GM12875 (cell line): ENCODE results near the gene NMUR2.

Experiments
- H3K4me3 ChIP-seq: one replicate; pipeline ENCODE4 v1.5.1; 2011; ENCODE audit warnings: low read depth, low read length, control low read depth
- TF ChIP-seq, protein P1 (sequence below): IDR thresholded peaks from 2 replicates; pipeline ENCODE4 v1.5.1; 2011; ENCODE audit warnings: low read depth, mild to moderate bottlenecking, control low read depth, inconsistent platforms, low read length, moderate library complexity, borderline replicate concordance; ENCODE audit not compliant: insufficient read depth

The NMUR2 gene

DNA sequence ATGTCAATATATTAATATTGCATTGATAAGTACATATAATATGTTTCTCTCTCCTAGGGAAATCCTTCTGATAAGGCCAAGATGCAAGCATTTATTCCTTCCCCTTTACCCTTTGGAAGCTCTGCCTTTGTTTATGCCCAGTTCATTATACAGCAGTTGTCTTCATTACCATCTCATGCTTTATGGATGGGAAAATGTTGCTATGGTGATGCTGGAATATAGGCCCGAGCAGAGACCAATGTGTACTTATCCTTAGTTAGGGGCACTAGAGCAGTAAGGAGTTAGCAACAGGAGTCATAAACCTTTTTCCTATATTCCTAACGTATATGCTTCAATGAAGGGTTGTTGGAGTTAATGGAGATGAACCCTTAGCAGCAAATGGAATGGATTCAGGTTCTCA is 19.4 kb upstream of the NMUR2 start:
- TF ChIP-seq, protein P1, sequence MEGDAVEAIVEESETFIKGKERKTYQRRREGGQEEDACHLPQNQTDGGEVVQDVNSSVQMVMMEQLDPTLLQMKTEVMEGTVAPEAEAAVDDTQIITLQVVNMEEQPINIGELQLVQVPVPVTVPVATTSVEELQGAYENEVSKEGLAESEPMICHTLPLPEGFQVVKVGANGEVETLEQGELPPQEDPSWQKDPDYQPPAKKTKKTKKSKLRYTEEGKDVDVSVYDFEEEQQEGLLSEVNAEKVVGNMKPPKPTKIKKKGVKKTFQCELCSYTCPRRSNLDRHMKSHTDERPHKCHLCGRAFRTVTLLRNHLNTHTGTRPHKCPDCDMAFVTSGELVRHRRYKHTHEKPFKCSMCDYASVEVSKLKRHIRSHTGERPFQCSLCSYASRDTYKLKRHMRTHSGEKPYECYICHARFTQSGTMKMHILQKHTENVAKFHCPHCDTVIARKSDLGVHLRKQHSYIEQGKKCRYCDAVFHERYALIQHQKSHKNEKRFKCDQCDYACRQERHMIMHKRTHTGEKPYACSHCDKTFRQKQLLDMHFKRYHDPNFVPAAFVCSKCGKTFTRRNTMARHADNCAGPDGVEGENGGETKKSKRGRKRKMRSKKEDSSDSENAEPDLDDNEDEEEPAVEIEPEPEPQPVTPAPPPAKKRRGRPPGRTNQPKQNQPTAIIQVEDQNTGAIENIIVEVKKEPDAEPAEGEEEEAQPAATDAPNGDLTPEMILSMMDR: no peak
- H3K4me3 ChIP-seq: no peak overlapping the region

- no peak overlapping the region for H3K4me3 ChIP-seq
- TF ChIP-seq, protein P1: no peak
These were observed 17.0 kb upstream of the NMUR2 start for GRCh38 chr5:152422081-152422480.

DNA sequence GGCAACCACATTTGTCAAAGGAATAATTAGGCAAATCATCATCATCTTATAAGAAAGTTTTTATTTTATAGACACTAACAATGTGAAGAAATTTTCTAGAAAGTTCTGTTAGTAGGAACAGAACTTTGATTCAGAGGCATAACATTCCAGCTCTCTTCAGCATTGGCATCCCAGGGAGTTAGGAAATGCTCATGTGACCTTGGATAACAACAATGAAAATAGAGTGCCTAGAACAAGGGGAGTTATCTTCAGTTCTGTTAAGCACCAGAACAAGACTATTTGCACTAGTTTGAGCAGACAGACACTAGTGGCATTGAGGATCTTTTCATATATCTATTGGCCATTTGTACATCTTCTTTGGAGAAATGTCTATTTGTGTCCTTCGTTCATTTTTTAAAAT is 7.0 kb upstream of the NMUR2 start:
- H3K4me3 ChIP-seq: no peak overlapping the region

DNA sequence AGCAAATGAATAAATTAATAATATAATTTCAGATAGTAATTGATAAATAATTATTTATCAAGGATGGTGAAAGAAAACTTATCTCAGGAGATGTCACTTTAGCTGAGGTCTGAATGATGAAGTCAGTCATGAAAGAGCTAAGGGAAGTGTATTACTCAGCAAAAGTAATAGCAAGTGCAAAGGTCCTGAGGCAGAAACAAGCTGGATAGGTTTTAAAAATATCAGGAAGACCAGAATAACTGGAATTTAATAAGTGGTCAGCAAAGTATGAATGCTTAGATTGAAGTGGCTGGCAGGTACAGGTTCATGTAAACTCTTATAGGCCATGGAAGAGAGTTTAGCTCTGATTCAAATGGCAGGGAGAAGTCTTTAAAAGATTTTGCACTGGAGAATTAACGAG is 1.0 kb upstream of the NMUR2 start:
- TF ChIP-seq, protein P1: no peak
- no peak overlapping the region for H3K4me3 ChIP-seq

More for the DNA sequence above, 7.0 kb upstream of the NMUR2 start:
- TF ChIP-seq, protein P1: no peak

DNA sequence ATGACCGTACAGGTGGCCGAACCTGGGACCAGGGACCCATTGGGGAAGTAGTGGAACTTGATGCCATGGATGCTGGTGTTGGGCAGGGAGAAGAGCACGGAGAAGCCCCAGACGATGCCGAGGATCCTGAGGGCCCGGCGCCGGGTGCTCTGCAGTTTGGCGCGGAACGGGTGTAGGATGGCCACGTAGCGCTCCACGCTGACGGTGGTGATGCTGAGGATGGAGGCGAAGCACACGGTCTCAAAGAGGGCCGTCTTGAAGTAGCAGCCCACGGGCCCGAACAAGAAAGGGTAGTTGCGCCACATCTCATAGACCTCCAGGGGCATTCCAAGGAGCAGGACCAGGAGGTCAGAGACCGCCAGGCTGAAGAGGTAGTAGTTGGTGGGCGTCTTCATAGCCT is 585 bp downstream of the NMUR2 start:
- H3K4me3 ChIP-seq: no peak overlapping the region
- TF ChIP-seq, protein P1: no peak

- no peak overlapping the region for H3K4me3 ChIP-seq
These were observed 2.0 kb downstream of the NMUR2 start for GRCh38 chr5:152403046-152403445.

DNA sequence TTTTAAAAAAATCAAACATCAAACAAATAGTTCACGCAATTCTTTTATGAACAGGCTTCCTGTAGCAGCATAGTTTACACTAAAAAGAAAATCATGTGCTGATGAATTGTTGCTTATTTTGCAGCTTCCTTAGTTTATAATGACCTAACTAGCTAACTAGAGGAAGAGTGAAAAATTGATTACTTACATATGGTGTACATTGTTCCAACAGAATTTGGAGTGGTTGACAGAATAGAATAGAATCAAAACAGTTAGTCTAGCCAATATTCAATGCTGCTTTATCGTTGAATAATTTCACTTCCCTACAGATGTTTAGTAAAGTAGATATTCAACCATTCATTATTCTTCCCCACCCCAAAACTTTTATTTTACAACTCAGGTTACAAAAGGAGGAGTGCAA is 4.2 kb downstream of the NMUR2 start:
- TF ChIP-seq, protein P1: no peak
- H3K4me3 ChIP-seq: no peak overlapping the region

More at GRCh38 chr5:152403046-152403445, 2.0 kb downstream of the NMUR2 start:
- TF ChIP-seq, protein P1: no peak
